ENCODE measurements around the gene HTR1B.

HTR1B gene, protein sequence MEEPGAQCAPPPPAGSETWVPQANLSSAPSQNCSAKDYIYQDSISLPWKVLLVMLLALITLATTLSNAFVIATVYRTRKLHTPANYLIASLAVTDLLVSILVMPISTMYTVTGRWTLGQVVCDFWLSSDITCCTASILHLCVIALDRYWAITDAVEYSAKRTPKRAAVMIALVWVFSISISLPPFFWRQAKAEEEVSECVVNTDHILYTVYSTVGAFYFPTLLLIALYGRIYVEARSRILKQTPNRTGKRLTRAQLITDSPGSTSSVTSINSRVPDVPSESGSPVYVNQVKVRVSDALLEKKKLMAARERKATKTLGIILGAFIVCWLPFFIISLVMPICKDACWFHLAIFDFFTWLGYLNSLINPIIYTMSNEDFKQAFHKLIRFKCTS

DNA sequence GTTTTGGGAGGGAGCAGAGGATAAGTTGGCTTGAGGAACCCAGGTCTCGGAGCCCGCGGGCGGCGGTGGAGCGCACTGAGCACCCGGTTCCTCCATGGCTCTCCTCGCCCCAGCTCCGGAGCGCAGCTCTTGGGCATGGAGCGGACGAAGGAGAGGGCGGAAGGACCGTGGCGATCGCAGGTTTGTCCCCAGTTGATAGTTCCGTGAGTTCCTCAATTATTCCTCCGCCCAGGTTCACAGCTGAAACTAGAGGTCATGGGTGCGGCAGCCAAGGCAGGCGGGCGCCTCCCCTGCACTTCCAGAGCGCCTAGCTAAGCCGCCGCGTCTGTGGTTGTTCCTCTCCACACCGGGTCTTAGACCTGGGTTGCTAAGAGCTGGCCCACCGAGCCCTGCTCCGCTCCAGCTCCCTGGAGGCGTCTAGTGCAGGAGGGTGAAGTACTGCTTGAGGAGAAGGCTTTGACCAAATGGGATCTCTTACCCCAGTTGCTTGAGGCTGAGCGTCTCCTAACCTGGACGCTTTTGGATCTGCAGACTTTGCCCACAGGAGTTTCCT, at the start of gene HTR1B:
Gene HTR1B, minus strand, starts transcription at position 184 of the 553 bp plus-strand sequence. Its CDS starts 88 bp downstream, at position 96.
- DNase-seq, result no peak

DNA sequence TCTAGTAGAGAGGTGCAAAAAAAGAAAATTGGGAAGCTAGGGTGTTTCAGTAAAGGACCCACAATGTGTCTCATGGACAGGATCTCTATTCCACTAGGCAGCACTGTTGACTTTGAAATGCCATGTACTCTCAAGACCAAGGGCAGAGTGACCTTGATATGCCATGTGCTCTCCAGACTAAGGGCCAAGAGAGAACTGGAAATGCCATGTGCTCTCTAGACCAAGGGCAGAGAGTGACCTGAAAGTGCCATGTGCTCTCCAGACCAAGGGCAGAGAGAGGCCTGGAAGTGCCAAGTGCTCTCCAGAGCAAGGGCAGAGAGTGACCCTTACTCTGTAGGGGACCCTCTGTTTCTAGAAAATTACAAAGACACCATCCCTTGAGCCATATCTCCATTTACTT, 49.3 kb upstream of the HTR1B start:
- no peak for DNase-seq

DNA sequence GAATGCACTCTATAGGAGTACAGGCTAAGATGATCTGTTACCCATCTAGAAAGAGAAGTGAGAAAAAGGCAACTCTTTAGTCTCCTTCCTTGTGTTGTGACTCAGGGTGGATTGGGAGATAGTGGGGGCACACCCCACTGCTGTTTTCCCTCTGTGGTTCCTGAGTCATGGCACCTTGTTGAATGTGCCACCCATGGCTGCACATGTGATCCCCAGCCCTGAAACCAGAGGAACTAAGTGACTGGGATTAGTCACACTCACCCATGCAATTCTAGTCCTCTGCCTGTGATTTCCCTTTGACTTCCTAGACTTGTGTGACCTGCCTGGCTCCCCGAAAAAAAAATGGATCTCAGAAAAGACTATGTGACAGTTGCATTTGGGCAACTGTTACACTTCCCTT, 48.6 kb upstream of the HTR1B start:
- DNase-seq, result no peak

DNA sequence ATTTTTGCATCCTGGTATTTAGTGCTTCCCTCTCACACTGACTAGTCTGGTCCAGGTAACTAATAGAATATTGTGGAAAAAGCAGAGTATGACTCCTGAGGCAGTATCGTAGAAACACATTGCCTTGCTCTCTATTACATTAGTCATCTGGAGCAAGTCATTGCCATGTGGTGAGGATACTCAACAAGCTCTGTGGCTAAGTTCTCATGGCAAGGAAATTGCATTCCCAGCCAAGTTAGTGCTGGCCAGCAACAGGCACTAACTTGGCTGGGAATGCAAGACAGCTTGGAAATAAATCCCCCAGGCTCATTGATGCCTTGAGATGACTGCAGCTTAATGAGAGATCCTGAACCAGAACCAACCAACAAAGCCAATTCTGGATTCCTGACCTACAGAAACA, 39.7 kb upstream of the HTR1B start:
- no peak for DNase-seq

DNA sequence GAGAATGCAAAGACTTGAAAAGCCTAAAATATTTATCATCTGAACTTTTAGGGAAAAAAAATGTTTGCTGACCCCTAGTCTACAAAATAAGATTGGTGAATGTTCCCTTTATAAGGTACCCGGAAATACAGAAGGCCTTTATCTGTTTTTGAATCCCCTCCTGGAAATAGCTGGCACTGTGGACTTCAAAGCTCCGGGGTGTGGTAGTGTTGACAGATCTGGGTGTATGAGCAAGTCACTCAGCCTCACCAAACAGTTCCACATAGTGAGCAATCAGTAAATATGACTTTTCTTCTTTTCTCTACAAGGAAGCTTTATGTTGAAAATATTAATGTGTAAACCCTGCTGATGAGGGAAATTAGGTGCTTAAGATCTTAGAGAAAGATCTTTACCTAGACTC, 29.2 kb upstream of the HTR1B start:
- DNase-seq, result no peak

DNA sequence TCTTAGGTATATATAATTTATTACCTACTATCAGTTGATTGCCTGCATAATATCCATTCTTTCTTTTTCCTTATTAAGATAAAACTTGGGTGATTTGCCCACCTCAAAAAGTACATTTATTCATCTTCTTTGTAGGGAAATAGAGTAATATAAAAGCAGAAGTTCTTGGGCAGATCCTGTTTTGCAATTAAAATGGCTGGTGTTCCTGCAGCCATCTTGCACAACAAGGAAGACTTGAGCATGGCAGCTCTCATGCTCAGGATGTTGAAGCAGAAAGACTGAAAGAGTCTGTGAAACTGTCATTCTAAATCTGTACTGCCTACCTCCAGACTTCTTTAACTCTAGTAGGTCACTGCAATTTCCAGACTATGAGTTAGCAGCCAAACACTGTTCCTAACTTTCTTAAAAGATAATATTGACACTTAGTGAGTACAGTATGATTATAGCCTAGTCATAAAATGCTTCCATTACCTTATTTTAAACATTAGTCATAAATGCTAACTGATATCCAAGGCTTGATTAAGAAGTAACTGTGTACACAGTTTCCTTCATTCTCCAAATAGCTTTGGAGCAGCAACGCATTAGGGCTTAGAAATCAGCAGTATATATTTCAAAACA, 24.6 kb upstream of the HTR1B start:
- DNase-seq, result no peak

DNA sequence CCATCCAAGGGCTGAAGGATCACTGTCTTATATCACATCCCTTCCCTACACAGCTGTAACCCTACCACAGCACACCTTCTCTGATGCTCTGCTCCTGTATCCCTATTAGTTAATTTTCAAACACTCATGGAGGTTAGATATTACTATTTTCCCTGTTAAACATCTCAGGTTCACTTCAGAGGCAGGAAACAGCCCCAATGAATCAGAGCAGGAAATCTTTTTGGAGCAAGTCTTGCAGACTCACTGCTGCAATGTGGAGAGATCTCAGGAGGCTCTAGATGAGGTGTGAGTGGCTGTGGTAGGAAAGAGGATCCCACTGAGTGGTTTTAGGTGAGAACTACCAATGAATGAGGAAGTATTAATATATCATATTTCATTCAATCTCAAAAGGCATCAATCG, 19.7 kb upstream of the HTR1B start:
- no peak for DNase-seq

DNA sequence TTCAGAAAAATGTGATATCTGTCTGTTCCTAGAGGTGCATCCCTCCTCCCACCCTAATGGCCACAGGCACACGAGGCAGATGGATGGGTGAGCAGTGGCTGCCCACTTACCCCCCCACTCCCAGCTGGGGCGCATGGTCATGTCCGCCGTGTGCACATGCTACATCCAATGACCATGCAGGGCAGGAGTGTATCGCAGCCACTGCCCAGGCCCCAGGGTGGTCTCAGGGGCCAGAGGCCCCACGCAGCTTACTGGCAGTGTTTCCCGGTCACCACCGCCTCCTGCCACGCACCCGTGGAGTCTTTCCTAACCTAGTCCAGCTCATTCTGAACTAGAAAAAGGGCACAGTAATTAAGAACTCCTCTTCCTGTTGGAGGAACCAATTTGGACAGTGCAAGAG, 11.7 kb upstream of the HTR1B start:
- DNase-seq, result no peak

DNA sequence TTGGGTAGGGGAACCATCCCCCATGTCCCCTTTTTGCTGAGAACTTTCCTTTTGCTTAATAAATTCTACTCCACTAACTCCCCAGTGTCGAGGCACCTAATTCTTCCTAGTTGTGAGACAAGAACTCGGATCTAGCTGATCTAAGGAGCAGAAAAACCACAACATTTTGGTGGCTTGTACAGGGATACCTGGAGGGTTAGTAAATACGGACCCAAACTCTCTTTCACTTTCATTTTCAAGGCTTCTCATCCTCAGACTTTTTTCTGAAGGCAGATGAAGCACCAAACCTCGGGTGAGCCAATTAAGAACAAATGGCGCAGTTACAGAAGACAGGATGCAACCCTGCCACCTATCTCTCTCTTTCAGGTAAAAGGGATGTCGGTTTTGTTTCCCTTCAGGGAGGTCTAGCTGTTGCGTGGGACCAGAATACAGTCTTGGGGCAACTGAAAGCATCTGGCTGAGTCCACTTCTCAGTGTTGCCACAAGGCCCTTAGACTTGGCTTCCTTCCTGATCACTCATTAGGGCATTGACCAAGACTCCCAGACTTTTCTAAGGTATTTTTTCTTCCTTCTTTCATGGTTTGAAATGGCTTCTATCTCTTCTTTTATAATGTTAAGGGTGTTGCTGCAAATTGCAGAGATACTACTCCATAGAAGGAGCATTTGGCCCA, 11.1 kb upstream of the HTR1B start:
- peak; percentile 2 for DNase-seq

DNA sequence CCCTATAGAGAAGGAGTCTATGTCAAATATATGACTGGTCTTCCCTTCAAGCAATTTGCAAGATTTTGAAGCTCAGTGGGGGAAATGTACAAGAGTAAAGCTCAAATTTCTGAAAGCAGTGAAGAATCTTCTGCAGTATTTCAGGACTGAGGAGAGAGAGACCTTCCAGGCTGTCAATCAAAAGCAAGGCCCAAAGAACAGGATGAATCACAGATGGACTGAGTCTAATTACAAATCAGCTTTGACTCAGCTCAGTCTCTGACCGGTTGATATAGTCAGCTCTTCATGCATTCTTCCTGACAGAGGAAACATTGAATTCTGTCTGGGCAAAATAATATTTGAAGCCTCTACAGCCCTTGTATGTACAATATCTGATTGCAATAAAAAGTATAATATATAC, 7.7 kb upstream of the HTR1B start:
- DNase-seq, result no peak

DNA sequence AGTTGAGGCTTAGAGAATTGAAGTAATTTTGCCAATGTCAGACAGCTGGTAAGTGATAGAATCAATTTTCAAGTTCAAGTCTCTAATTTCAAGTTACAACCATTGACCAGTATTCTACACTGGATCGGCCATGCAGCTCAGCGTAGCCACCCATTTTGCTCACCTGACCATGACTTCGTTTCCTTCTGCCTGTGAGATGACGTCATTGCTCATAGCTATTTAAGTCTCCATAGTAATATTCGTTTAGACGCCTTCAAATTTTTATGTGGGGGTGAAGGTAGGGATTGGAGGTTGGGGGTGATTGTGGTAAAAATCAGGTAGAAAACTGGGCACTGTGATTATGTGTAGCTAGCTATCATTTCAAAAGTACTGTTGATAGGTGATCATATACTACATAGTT, 5.6 kb upstream of the HTR1B start:
- DNase-seq, result no peak

DNA sequence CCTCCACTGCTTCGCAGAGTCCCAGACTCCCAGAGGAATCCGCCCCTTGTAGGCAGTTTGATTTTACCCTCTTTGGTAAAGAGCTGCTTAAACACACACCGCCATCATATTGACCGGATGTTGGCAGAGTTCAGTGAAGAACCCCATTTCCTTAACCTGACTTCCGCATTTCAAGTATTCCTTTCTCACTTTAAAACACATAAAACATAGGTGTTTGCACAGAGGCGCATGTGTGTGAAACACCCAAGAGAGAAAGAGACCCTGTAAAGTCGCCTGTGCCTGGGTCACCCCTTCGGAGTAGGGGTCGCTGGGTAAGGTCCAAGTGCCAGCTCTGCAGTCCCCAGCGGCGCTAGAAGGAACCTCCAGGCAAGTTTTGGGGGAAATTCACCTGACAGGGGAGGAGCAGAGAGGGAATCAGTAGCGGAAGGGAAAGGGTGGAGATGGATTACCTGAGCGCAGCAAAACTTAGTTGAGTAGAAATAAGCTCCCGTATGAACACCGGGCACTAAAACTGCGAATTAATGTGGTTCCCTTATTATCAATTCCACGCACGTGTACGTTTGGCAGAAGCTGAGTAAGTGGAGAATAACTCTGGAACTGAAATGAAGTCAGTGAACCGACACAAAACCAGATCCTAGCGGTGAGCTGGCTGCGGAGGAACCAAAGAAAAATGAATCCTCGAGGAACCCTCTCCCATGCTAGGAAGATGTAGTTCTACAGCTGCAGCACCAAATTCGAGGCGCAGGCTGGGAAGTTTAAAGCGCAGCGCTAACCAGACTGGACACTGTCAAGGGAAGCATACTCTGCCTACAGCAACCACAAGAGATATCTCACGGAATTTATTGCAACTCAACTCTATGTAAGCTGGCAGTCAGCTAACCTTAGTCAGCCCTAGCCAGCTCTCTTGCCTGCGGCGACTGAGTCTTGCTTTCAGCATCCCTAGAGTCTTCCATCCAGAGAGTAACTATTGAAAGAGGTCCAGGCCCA, 3.5 kb upstream of the HTR1B start:
- peak; percentile 8 for DNase-seq

DNA sequence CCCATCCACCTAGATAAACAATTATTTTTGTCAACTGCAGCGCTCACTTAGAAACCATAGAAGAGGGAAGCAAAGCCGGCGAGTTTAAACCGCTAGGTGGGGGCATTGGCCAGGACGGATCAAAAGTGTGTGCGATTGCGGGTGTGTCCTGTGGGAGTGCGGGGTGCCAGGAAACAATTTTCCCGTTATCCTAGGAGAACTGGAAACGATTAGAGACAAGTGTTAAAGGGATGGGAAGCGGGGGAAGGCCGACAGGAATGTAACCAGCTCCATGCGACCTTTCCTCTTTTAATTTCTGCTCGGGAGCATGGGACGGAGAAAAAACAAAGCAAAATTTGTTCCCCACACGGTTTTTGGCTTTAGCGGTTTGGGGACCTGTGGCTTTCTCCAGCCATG, 2.8 kb upstream of the HTR1B start:
- DNase-seq, result no peak

DNA sequence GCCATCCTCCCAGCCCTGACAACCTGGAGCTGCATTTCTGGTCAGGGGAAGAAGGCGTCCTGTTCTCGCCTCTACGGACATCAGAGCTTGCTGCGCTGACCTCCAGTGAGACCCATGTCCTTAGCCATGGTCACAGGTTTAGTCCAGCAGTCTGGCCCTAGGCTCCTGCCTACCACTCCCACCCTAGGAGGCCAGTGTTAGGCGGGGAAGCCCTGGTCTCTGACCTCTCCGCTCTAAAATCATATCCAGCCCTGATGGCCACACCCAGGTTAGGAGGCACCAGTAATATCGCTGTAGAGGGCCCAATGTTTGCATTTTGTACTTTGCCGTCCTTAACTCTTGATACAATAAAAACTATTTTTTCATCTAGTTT, 1.2 kb upstream of the HTR1B start:
- no peak for DNase-seq

DNA sequence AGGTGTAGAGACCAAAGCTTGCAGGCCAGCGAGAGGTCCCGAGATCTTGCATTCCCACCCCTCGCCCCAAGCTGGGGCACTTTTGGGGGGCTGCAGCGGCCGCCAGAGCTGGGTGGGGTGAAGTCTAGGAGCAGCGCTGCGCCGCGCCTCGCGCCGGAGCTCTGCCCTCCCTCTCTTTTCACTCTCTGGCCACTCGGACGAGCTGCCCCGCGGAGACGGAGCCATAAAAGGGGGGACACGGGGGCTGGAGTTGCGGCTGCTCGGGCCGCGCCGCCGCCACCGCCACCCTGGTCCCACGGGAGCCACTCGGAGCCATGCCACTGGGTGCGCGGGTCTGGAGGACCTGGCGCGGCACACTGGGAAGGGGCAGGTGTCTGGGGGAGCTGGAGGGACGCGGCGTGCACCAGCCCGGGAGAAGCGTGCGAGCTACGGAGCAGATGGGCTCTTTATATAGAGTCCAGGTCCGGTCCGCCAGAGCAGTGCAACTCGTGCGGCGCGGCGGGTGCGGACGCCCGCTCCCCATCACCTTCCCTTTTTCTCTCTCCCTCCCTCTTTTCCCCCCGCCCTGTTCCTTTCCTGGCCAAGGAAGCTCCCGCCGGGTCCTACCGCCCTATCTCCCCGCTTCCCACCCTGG, 687 bp upstream of the HTR1B start:
- no peak for DNase-seq

DNA sequence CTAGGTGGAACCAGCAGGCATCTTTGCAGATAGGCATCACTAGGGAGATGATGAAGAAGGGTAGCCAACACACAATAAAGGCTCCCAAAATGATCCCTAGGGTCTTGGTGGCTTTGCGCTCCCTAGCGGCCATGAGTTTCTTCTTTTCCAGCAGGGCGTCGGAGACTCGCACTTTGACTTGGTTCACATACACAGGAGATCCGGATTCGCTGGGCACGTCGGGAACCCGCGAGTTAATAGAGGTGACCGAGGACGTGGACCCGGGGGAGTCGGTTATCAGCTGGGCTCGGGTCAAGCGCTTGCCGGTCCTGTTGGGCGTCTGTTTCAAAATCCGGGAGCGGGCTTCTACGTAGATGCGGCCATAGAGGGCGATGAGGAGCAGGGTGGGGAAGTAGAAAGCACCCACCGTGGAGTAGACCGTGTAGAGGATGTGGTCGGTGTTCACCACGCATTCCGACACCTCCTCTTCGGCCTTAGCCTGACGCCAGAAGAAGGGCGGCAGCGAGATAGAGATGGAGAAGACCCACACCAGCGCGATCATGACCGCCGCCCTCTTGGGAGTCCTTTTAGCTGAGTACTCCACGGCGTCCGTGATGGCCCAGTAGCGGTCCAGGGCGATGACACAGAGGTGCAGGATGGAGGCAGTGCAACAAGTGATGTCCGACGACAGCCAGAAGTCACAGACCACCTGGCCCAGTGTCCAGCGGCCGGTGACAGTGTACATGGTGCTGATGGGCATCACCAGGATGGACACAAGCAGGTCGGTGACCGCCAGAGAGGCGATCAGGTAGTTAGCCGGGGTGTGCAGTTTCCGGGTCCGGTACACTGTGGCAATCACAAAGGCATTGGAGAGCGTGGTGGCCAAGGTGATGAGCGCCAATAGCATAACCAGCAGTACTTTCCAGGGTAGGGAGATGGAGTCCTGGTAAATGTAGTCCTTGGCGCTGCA, 658 bp downstream of the HTR1B start:
- DNase-seq, result no peak

DNA sequence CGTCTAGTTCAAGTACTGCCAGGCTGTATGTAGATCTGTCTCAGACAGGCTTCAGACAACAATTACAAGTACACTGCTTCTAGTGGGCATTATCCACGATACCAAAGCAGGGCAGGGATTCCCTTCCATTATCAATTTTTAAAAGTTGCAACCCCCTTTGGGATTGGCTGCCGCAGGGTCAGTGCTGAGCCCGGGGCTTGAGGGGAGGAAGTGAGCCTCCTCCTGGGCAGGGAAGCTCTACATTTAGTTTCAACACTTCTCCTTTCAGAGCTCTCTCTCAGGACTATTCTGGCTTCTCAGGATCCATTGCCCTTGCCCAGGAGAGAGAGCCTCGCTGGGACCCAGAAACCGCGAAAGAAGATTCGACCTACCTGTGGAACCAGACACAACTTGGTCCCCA, 1.5 kb downstream of the HTR1B start:
- DNase-seq, result no peak

DNA sequence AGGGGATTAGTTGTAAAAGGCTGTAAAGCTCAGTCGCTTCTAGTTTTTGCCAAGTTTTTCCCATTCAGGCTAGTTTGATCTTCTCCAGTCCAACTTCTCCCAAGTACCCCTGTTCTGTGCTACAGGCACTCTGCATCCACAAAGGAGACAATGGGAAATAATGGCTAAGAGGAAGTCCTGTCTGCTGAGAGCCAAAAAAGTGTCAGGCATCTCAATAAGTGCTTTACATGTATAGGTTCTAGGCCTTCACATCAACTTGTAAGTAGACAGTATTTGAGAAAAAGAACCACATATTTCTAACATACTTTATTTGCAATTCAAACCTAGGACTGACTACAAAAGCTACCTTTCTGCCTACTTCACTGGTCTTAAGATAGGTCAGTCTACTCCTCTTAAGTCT, 4.9 kb downstream of the HTR1B start:
- DNase-seq, result no peak

DNA sequence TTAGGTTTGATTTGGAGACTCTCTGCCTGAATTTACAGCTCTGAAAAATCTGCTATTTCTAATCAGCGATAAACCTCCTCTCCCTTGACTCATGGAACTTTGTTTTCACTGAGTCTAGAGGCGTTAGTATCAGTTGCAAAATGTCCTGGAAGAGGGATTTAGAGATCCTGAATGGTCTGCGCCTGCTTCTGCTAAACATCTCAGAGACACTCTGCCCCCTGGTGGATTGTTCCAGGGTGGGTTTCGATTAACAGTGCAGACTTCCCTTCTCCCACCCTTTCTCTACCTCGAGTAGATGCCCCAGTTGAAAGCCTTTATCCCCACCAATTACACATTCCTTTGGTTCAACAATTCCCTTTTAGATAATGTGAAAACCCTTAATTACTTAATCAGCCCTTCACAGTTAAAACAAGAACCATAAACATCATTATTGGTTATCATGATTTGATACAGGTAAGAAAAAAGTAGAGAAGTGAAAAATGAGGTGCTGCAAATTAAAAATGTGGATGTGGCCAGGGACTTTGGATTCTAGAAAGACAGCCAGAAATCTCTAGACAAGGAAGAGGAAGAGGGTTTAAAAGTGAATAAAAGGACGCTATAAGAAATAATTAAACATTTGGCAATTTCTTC, 5.5 kb downstream of the HTR1B start:
- peak; percentile 15 for DNase-seq

DNA sequence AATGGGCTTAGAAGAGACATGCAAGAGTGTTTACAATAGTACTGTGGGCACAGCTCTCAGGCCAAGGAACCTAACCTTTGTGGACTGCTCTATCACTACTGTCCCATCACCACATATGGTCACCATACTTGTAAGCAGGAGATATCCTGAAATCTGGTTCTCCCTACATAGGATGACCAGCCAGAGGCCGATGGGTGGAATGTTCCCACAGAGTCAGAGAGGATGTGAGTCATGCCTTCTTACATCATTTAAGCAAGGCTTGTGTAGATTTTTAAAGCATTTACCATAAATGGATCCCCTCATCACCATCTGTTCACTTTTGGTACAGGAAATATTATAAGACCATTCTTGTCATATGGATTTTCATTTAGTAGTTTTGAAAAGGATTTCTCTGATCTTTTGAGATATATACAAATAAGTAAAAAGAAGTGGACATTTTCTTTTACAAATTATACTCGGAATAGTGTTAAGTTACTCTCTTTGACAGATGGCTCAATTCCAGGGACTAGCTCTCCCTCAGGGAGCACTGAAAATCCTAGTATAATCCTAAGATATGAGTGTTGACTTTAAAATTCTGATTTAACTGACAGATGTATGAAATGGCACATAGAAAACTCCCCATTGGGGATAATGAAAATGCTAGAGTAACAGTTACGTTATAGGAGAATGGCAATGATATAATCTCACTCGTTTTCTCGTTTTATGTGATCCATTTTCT, 6.6 kb downstream of the HTR1B start:
- no peak for DNase-seq

All from CD4-positive, alpha-beta T cell treated with Interleukin-4 for 4 hours (primary cell).